HG03565 (cell line): ENCODE data around the gene MTA3.
"Not testable (repeated sequence)": the region's sequence is repeated elsewhere in the genome, so short reads cannot be mapped to it uniquely, and the experiment has no call there.

Source experiments
- ATAC-seq: cut with Tn5 transposase; IDR thresholded peaks from one replicate; pipeline ENCODE4 v1.9.1; 2021; ENCODE audit warnings: mild to moderate bottlenecking, moderate library complexity; ENCODE audit not compliant: unreplicated experiment

The MTA3 gene

DNA sequence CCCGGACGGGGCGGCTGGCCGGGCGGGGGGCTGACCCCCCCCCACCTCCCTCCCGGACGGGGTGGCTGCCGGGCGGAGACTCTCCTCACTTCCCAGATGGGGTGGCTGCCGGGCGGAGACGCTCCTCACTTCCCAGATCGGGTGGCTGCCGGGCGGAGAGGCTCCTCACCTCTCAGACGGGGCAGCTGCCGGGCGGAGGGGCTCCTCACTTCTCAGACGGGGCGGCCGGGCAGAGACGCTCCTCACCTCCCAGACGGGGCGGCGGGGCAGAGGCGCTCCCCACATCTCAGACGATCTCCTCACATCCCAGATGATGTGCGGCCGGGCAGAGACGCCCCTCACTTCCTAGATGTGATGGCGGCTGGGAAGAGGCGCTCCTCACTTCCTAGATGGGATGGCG is 37.7 kb downstream of the MTA3 start:
- ATAC-seq, result not testable (repeated sequence)

DNA sequence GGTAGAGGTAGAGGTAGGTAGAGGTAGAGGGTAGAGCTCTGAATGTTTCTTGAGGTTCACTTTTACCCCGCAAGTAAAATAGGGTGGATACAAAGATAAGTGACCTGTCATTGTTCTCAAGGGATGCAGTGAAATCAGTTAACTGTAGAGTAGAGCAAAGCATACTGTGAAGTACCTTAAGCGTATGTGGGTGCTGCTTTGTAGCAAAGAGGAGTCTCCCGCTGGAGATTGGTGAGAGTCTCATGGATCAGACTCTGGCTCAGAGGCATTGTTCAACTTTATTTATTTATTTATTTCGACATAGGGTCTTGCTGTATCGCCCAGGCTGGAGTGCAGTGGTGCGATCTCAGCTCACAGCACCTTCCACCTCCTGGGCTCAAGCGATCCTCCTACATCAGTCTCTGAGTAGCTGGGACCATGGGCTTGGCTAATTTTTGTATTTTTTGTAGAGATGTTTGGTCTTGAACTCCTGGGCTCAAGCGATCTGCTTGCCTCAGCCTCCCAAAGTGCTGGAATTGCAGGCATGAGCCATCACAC is 38.7 kb downstream of the MTA3 start:
- ATAC-seq, result no peak

DNA sequence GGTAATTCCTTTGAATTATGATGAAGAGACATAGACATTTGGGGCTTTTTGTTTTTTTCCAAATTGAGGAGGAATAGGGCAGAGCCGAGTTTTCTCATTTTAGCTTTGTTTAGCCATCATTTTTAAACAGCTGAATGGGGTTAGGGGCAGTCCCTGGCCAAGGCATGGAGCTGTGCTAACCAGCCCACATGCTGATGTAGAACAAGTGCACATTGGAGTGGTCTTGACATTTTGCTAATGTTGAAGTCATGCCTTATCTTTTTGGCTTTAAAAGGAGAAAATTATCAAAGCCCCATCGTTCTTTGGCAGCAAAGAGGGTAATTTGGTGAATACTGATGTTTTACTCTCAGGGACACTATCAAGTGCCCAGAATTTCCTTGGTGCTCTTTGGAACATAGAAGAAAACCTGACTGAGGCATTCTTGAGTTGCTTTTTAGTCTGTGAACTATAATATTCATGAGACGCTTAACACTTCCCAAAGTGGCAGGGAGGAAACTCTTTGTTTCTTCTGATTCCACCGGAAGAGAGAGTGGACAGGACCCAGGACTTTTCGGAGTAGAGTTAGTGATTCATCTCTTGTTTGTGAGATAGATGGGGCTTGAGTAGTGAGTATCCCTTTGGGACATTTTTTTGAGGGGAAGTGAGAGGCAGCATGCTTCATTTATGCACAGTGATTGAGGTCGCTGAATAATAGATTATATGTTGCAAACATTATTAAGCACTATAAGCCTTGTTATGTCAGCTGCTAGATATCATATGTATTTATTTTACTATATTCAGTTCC is 45.0 kb downstream of the MTA3 start:
- ATAC-seq, result no peak

DNA sequence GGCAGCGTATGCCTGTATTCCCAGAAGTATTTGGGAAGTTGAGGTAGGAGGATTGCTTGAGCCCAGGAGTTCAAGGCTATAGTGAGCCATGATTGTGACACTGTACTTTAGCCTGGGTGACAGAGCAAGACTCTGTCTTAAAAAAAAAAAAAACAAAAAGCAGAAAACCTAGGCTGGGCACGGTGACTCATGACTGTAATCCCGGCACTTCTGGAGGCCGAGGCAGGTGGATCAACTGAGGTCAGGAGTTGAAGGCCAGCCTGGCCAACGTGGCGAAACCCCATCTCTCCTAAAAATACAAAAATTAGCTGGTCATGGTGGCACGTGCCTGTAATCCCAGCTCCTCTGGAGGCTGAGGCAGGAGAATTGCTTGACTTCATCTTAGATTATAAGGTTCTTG is 46.4 kb downstream of the MTA3 start:
- ATAC-seq, result no peak

DNA sequence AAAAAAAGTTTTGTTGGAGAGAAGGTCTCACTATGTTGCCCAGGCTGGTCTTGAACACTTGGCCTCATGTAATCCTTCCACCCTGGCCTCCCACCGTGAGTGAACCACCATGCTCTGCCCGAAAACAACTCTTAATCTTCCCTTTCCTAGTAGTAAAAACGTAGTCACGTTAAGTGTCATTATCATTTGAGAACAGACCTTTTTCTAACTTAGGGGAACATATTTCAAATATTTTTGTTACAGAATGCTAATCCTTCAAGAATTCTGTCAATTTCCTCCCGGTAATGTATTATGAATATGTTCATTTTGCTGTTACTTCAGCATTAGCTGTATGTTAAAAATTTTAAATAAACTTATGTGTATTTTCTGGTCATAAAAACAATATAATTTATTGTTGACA is 49.7 kb downstream of the MTA3 start:
- ATAC-seq, result no peak

DNA sequence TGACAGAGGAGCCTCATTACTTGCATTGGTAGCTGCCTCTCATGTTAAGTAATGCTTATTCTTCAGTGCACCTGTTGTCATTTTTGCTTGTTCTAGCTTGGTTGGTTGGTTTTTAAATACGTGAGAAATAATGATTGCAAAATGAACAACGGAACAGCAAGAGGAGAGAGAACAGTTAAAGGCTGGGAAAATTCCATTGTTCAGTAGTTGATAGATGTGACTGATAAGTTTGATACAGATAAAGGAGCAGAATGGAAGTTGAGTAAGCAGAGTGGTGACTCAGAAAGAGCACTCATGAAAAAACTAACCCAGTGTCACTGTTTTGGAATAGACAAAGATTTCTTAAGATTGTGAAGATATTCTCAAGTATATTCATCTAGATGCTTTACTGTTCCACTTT is 50.5 kb downstream of the MTA3 start:
- no peak for ATAC-seq

DNA sequence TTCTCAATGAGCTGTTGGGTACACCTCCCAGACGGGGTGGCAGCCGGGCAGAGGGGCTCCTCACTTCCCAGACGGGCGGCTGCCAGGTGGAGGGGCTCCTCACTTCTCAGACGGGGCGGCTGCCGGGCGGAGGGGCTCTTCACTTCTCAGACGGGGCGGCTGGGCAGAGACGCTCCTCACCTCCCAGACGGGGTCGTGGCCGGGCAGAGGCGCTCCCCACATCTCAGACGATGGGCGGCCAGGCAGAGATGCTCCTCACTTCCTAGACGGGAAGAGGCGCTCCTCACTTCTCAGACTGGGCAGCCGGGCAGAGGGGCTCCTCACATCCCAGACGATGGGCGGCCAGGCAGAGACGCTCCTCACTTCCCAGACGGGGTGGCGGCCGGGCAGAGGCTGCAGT is 53.2 kb downstream of the MTA3 start:
- not testable (repeated sequence) for ATAC-seq

DNA sequence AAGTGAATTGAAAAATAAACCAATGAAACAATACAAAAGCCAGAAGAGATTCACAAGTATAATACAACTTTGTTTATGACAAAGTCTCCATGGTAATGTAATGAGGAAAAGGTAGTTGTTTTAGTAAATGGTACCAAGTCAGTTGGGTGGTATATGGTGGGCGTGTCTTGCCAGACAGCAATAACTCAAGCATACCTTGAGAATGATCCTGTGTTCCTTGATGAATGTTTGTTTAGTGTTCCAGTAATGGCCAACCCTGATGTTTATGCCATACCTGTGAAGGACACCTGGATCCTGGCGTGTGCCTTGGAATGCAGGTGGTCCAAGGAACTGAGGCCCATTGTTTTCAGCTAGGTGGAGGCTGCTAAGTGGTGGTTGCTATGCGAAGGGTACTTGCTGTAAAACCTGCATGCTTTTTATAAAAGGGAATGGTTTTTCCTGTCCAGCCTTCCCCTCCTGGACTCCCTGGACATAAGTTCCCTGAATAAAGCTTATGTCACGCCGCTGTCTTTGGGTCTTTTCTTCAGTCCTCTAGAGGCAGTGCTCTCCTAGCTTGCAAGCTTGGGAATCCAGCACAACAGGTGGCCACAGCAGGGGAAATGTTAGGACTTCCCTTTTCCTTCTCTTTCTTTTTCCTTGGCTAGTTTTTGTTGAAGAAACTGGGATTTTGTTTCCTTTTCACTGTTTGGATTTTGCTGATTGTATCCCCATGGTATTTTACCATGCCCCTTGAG is 54.7 kb downstream of the MTA3 start:
- no peak for ATAC-seq

DNA sequence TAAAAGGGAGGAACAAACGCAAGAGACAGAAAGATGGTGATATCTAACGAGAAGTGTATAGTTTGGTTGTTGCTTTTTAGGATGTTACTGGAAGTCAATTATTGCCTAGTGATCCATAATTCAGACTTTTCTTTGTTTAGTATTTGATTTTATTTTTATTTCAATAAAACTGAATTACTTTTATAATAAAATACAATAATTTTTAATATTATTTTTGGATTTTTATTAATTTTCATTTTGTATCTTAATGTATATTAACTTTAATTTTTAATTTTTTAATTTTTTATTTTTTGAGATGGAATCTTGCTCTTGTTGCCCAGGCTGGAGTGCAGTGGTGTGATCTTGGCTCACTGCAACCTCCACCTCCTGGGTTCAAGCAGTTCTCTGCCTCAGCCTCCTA is 55.6 kb downstream of the MTA3 start:
- ATAC-seq, result no peak

DNA sequence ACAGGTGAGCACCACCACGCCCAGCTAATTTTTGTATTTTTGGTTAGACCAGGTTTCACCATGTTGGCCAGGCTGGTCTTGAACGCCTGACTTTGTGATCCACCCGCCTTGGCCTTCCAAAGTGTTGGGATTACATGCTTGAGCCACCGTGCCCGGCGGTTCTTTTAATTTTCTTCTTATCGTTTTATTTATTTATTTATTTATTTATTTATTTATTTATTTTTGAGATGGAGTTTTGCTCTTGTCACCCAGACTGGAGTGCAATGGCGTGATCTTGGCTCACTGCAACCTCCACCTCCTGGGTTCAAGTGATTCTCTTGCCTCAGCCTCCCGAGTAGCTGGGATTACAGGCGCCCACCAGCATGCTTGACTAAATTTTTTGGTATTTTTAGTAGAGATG is 59.6 kb downstream of the MTA3 start:
- not testable (repeated sequence) for ATAC-seq

DNA sequence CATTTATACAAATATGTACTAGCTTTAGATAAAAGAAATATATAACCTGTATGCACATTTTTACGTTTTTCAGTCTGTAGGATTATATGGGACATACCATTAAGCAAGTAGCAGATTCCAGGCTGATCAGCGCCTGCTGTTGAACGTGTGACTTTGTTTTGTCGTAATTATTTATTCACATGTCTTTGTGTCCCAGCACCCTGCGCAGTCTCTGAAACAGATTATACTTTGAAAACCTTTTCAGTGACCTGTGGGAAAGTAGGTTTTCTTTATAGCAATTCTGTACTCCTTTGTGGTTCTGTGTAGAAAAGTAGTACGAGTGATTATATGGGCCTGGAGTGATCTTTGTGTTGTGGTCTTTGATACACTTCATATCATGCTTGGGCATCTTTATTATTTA is 68.5 kb downstream of the MTA3 start:
- no peak for ATAC-seq

DNA sequence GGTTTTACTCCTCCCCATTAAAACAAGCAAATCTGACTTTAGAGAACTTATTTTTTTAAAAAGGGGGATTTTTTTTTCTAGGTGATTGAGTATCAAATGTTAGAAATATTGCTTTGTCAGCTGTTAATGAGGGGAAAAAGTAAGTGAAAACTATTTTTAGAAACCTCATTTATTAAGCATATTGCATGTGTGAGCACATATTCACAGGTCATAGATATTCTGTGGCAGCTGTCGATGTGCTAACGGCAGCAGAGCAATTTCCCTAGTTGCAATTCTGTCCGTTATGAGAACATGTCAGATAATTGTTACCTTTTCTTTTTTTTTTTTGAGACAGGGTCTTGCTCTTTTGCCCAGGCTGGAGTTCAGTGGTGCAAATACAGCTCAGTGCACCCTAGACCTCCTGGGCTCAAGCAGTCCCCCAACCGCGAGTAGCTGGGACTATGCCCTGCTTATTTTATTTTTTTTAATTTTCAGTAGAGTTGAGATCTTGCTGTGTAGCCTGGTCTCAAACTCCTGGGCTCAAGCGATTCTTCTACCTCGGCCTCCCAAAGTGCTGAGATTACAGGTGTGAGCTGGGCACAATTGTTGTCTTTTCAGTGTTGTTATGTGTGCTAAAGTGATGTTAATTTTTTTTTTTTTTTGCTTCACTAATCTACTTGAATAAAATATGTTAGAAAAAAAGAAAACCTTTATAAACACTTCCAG is 69.8 kb downstream of the MTA3 start:
- ATAC-seq, result no peak

DNA sequence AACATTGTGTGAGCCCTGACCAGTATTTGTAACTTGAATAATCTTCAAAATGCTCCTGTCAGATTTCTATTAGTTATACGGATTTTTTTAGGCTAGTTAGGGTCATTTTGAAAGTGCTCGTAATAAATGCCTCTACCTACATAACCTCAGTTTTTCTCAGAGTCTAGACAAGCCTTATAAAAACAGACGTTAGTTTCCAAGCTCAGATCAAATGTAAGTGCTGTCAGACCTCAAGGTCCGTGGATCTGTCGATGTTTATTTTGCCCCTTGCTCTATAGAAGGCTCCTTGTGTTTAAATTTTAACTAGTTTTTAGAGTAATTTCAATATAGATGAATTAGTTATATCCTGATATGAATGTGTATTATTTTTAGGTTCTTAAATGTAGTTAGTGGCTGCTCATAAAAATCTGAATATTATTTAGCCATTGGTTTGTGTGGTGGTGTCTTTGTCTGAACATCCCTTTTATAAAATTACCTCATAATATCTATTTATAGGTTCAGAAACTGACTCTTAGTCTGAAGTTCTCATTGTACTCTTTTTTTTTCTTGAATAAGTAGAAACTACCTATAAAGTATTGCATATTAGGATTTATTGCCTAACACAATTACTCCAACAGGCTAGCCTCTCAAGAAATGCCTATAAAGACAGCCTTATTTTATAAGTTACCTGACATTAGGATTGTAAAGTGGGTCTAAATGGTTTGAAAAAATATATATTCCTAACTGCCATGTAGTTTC is 71.1 kb downstream of the MTA3 start:
- ATAC-seq, result peak; percentile 57

DNA sequence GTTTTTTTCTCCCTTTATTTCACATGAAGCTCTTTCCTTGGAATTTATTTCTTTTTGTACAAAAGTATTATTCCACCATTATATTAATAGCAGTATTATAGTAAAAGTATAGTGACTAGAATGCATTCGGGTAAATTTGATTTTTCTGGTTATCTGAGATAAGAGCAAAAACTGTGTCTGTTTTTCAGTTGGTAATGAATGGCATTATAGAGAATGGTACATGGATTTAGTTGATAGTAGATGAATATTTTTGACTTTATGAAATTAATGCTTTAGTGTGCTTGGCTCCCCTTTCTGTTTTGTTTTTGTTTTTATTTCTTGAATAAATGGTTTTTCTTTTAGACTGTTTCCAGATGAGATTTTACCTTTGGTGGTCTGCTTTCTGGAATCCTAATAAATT is 71.8 kb downstream of the MTA3 start:
- ATAC-seq, result no peak

DNA sequence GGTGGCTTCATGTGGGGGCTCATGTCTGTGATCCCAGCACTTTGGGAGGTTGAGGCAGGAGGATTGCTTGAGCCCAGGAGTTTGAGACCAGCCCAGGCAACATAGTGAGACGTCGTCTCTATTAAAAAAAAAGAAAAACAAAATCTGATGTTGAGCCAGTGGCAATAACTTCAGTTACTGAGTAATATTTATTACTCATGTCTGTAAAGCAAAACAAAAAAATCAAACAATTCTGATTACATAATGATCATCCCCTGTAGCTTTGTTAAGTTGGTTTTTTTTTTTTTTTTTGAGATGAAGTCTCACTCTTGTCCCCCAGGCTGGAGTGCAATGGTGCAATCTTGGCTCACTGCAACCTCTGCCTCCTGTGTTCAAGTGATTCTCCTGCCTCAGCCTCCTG is 73.9 kb downstream of the MTA3 start:
- ATAC-seq, result not testable (repeated sequence)

DNA sequence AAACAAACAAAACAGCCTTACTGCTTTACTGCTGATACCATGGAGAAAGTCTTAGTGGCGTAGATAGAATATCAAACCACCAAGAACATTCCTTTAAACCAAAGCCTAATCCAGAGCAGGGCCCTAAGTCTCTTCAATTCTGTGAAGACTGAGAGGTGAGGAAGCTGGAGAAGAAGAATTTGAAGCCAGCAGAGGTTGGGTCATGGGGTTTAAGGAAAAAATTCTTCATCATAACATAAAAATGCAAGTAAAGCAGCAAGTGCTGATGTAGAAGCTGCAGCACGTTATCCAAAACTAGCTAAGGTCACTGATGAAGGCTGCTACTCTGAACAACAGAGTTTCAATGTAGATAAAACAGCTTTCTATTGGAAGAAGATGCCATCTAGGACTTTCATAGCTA is 77.1 kb downstream of the MTA3 start:
- no peak for ATAC-seq

DNA sequence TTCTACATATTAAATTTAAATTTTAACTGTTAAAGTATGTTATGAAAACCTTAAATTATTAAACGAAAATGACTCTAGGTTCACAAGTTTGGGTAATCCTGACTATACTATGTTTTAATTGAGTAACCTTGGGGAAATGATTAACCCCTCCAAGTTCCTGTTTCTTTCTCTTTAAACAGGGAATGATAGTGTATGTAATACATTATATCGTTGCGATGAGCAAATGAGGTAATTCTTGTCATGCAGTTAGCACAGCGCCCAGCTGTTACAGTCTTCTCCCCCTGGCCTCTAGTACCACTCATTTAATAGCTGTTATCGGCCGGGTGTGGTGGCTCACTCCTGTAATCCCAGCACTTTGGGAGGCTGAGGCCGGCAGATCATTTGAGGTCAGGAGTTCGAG is 80.4 kb downstream of the MTA3 start:
- ATAC-seq, result no peak

DNA sequence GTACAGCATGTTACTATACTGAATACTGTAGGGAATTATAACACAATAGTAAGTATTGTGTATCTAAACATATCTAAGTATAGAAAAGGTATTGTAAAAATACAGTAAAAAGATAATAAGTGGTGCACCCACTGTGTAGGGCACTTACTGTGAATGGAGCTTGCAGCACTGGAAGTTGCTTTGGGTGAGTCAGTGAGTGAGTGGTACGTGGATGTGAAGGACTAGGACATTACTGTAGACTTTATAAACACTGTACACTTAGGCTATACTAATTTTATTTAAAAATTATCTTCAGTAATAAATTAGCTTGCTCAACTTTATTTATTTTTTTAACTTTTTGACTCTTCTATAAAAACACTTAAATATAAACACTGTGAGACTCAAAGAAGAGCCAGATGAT is 82.6 kb downstream of the MTA3 start:
- ATAC-seq, result no peak

DNA sequence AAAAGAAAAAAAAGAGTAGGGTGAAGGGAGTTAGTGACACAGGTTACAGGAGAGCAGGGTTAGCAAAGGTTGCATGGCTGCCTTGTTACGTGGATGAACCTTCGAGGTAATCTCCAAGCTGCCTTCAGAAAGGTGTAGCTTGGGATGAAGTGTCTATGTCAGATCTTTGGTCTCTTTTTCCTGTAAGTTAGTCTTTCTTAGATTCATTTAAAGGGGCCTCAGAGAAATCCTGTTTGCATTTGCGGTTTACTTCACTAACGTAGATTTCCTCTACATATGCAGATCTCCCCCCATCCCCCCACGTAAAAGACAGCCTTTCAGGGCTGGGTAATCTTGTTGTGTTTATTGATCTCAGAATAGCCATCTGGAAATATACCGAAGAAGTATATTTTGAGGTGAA is 83.7 kb downstream of the MTA3 start:
- ATAC-seq, result no peak

DNA sequence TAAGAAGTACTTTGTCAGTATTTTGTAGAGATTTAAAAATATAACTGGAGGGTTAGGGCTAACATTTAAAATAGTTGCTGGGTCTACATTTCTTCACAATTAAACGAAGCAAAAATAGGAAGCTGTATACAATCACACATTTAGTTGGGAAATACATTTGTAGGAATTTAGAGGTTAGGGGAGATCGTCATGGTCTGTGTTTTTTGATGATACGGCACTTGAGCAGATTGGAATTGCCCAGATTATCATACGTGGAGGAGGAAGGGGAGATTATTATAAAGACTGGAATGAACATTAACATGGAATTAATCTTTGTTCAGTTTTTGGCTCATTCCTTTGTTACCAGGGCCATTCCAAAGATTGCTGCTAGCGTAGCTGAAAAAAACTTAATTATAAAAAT is 84.6 kb downstream of the MTA3 start:
- no peak for ATAC-seq

DNA sequence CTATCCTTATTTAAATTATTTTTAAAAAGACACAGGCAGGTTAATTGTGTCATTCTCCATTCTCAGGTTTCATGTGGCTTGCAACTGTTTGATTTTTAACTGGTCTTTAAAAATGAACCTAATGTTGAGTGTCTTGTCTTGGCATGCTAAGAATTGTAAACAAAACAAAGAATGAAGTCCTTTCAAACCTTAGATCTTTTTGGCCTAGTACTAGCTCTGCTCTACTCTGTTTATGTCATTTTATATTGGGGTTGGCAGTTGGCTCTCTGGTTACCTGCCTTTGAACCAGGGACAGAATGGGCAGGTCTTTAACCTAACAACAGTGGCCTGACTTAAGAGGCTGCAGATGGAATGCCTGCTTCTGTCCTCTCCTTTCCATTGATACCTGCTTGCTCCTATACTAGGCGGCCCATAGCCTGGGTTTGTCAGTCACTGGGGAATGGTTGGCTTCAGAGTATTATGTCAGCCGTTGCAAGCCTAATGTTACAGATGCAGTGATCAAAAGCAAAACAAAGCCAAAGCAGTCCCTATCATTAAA is 85.5 kb downstream of the MTA3 start:
- ATAC-seq, result no peak
